ENCODE data around the gene ELMOD1.

ELMOD1 gene

DNA sequence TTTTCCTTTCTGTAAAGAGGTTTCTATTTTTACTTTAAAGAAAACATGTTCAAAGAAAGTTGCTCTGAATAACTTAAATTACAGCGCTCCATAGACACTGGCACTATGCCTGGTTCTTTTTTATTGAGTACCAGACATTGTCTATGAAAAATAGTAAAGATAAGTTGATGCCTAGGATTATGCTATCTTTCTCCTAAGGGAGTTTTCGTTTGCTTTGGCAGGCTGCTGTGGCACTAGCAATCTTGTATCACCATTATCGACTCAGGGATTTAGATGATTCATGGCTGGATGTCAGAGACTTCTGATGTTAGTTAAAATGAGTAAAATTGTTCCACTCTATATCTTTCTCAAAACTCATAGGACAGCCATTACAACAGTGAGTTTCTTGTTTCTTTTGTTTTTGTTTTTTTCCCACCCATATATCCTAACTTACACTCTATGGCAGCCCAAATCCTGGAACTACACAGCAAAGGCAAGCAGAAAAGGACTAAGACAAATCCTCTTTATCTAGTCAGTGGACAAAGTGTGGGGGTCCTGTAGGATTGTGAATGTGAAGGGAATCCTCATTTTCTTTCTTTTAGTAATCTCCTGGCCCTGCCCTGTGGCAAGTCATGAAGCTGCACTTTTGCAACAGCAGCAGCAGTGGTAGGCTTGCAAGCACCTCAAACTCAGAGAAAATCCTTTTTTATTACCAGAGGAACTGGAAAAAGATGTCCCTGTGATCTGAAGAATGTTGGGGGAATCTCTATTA, 100.2 kb downstream of the ELMOD1 start:
- FAIRE-seq = no peak

DNA sequence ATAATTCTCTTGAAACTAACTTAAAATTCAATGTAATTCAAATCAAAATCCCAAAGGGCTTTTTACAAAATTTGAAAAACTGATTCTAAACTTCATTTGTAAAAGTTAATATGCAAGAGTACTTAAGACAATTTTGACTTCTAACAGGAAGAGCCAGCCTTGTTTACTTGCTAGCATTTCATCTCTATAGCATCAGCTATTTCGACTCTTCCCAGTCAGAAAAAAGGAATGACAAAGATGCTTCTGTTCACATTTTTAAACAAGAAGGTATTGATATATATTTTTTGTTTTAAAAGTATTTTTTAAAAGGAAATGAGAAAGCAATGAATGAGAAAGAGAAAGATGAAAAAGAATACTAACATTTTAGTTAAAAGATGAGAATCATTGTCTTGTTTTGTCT, 104.5 kb downstream of the ELMOD1 start:
- no peak for FAIRE-seq

- no peak for FAIRE-seq
Measured at GRCh38 chr11:107696140-107696539, 105.2 kb downstream of the ELMOD1 start.

DNA sequence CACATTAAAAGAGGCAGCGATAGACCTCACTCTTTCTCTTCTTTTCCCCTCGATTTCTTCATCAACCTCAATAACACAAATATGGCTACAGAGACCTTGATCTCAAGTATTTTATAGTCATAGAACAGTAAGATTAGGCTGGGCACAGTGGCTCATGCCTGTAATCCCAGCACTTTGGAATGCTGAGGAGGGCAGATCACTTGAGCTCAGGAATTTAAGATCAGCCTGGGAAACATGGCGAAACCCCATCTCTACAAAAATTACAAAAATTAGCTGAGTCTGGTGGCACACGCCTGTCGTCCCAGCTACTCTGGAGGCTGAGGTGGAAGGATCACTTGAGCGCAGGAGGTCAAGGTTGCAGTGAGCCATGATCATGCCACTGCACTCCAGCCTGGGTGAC, 106.3 kb downstream of the ELMOD1 start:
- no peak for FAIRE-seq

DNA sequence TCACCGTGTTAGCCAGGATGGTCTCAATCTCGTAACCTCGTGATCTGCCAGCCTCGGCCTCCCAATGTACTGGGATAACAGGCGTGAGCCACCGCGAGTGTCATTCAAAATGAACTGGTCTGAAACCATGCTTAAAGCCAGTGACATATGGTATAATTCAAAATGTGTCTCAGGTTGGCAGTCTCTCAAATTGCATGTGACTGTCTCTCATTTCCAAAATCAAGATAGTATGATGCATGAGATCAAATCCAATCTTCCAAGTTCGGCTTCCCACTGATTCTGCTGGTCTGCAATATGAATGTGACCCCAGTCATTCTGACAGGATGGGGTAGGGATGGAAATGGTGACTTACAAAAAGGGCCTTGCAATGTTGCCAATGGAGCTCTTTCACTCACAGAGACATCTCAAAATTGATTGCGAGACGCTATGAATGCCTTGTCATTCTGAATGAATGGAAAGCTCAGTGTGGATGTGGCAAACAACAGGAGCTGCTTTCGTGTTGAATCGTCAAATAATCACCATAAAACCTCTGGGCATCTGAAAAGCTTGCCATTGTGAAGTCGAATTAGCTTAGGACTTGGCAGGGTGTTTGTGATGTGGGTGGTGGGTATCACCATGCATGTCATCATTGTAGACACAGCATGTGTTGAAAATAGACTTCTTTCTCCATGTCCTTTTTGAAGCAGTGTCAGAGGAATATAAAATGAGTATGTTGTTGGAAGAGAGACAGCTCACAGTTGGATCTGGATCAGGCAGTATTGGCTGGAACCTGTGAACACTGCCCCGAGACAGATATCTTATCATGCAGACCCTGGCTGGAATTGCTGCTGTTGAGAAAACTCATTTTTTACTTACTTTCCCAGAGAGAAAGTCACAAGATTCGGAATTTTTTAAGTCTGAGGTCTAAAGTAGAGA, 108.7 kb downstream of the ELMOD1 start:
- no peak for FAIRE-seq

- FAIRE-seq = no peak
Measured at GRCh38 chr11:107702109-107702660, 111.2 kb downstream of the ELMOD1 start.

DNA sequence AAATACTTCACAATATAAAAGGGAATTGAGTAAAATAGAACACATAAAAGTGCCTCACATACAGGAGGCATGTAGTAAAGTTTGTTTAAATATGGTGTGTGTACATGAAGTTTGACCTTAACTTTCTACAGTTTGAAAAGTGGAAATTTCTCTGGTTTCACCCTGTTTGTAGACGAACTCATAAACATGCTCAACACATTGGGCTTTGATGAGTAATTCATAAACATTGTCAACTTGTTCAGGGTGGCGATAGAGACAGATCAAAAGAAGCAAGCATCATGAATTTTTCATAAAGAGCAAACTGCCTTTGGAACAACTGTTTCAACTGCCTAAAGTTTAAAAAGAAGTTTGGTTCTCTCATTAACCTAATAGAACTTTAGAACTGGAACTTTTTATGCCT, 111.8 kb downstream of the ELMOD1 start:
- no peak for FAIRE-seq

DNA sequence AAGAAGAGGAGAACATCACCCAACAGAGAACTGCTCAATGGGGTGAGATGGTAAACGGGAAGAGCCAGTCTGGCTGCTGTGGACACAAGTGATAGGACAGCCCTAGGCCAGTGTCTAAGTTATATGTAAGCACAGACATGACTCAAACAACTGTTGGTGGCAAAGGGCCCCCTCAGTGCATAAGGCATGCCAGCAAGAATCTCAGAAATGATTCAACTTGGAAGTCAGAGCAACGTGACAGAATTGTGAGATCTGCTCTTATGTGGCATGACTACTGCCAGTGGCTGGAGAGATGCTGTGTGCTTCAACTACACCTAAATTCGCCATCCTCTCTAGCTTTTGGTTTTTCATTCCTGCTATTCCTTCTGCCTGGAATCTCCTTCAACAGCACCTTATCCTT, 113.5 kb downstream of the ELMOD1 start:
- no peak for FAIRE-seq

DNA sequence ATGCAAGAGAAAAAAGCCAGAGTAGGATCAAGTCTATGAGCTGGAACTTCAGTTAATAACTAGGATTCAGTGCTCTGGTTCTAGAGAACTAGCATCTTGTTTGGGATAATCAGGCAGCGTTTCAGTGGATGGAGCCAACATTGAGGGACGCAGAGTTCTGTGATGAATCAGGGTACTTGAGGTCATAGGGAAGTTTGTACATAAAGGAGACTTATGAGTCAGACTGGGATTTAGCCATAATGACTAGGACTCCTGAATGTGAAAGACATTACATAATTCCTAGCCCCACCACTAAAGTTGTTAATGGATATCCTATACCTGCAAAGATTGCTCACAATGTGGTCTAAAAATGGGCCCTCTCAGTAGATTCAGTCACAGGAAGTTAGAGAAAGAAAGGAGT, 114.1 kb downstream of the ELMOD1 start:
- FAIRE-seq = no peak

- no peak for FAIRE-seq
Measured at GRCh38 chr11:107706531-107706930, 115.6 kb downstream of the ELMOD1 start.

DNA sequence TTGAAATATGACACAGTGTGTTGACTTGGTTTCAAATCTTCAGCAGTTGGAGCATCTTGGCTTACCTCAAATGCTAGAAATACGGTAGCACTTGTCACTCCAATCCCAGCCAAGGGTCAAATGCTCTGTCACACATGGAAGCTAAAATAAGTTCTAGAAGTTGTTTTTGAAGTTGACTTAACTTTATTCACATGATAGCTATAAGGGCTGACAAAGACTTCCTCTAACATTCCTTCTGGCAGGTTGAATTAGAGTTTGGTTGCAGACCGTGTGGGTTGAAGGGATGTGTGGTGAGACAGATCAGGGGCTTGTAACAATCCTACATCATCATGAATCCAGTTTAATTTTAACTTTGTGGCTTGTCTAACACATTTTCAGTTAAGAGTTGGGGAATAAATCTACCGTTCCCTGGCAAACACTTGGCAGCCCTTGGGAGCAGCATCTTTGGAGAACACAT, 116.3 kb downstream of the ELMOD1 start:
- no peak for FAIRE-seq

GRCh38 chr11:107707807-107708206, 116.9 kb downstream of the ELMOD1 start:
- FAIRE-seq = no peak

GRCh38 chr11:107708792-107709191, 117.8 kb downstream of the ELMOD1 start:
- FAIRE-seq = no peak

DNA sequence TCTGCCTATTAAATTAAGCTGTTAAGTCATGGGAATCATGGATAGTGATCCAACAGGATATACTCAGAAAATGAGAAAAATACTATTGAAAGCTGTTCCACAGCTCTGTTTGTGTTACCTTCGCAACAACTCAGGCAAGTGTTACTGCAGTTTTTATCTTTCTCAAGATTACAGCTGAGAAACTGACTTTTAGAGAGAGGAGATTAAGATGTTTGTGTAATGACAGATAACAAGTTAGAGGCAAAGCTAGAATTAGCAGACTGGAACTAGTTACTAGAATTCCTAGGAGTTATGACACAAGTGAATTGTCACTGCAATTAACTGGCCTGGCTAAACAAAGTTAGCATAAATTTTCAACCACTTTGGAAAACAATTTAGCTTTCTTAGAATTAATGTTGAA, 119.4 kb downstream of the ELMOD1 start:
- FAIRE-seq = no peak

- no peak for FAIRE-seq
Measured at GRCh38 chr11:107711861-107712755, 121.2 kb downstream of the ELMOD1 start, which contains the start of gene SLN. TSS of gene SLN (minus strand) at chr11:107712056.

- no peak for FAIRE-seq
Measured at GRCh38 chr11:107713009-107713408, 122.1 kb downstream of the ELMOD1 start.

Data from colon (tissue), 2 donors.